GM12878 (cell line): Measurements from ENCODE around the gene ZBTB21.

Experiments
- EED ChIP-seq: sonication (generic); IDR thresholded peaks from 2 replicates; pipeline ENCODE4 v1.6.1; 2016; ENCODE audit warnings: antibody characterized with exemption, low read depth
- HDAC6 ChIP-seq: fragments of 200-600 bp; sonication (generic); IDR thresholded peaks from one replicate; pipeline ENCODE4 v1.8.0; 2017; ENCODE audit warnings: antibody characterized with exemption; ENCODE audit not compliant: unreplicated experiment
- MYC ChIP-seq: IDR thresholded peaks from 2 replicates; pipeline ENCODE4 v1.6.1; 2011; ENCODE audit warnings: mild to moderate bottlenecking, low read length, moderate library complexity, inconsistent platforms; ENCODE audit not compliant: insufficient read depth, insufficient replicate concordance, insufficient read length, severe bottlenecking
- RAD21 ChIP-seq: IDR thresholded peaks from 2 replicates; pipeline ENCODE4 v1.6.1; 2011; ENCODE audit warnings: mild to moderate bottlenecking, low read depth, low read length, moderate library complexity; ENCODE audit not compliant: insufficient read depth
- TF ChIP-seq, protein P1 (sequence below): fragments of 450-650 bp; IDR thresholded peaks from 2 replicates; pipeline ENCODE4 v1.6.1; 2017; ENCODE audit warnings: mild to moderate bottlenecking

- TF ChIP-seq HDAC6 (no peak), RAD21 (no peak), EED (no peak), MYC (no peak)
- TF ChIP-seq, protein P1, sequence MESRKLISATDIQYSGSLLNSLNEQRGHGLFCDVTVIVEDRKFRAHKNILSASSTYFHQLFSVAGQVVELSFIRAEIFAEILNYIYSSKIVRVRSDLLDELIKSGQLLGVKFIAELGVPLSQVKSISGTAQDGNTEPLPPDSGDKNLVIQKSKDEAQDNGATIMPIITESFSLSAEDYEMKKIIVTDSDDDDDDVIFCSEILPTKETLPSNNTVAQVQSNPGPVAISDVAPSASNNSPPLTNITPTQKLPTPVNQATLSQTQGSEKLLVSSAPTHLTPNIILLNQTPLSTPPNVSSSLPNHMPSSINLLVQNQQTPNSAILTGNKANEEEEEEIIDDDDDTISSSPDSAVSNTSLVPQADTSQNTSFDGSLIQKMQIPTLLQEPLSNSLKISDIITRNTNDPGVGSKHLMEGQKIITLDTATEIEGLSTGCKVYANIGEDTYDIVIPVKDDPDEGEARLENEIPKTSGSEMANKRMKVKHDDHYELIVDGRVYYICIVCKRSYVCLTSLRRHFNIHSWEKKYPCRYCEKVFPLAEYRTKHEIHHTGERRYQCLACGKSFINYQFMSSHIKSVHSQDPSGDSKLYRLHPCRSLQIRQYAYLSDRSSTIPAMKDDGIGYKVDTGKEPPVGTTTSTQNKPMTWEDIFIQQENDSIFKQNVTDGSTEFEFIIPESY: no peak
Measured at GRCh38 chr21:42056468-42056867, 46.3 kb upstream of the ZBTB21 start.
